Sigmoid colon (tissue), 7 donors: ENCODE data around the gene OR2V1. TPM values are rescaled to one million over a fixed set of nuclear protein-coding genes. Genes with fewer than 3 reads are reported as not detected.
"Not testable (repeated sequence)": the region's sequence is repeated elsewhere in the genome, so short reads cannot be mapped to it uniquely, and the experiment has no call there.

Source experiments
- DNase-seq: peaks from one replicate; pipeline ENCODE4 v3.0.0-alpha.2; 2019
- H3K27ac ChIP-seq, 4 donors: fragments of 200-600 bp; sonication (generic); one replicate each; pipeline ENCODE4 v1.5.1; 2016 to 2019; ENCODE audit warnings: mild to moderate bottlenecking in 1 of 4
- H3K27me3 ChIP-seq, 3 donors: fragments of 200-600 bp; sonication (generic); one replicate each; pipeline ENCODE4 v1.5.1; 2019; ENCODE audit warnings: mild to moderate bottlenecking in 1 of 3
- H3K36me3 ChIP-seq, 4 donors: fragments of 200-600 bp; sonication (generic); one replicate each; pipeline ENCODE4 v1.5.1; 2016 to 2019
- H3K4me1 ChIP-seq, 4 donors: fragments of 200-600 bp; sonication (generic); one replicate each; pipeline ENCODE4 v1.5.1; 2017 to 2019
- H3K4me3 ChIP-seq, 4 donors: fragments of 200-600 bp; sonication (generic); one replicate each; pipeline ENCODE4 v1.5.1; 2017 to 2019; ENCODE audit warnings: mild to moderate bottlenecking in 2 of 4, moderate library complexity in 1 of 4
- H3K9me3 ChIP-seq, 4 donors: fragments of 200-600 bp in 3 of 4; sonication (generic) in 3 of 4; one replicate each; pipeline versions ENCODE4 v1.5.1 to v1.6.1; 2013 to 2019
- CTCF ChIP-seq, 4 experiments: fragments of 450-650 bp in 3 of 4; fragments of 200-600 bp in 1 of 4; IDR thresholded peaks; one replicate each; pipeline ENCODE4 v1.5.1; 2016 to 2019; ENCODE audit warnings: antibody characterized with exemption in 4 of 4, mild to moderate bottlenecking in 3 of 4, moderate library complexity in 2 of 4
- EP300 ChIP-seq, 4 donors: sonication (generic); formaldehyde crosslinking; IDR thresholded peaks; one replicate each; pipeline ENCODE4 v1.6.1; 2017; ENCODE audit warnings: antibody characterized with exemption in 4 of 4
- POLR2A ChIP-seq, 2 donors: fragments of 450-650 bp; IDR thresholded peaks; one replicate each; pipeline ENCODE4 v1.6.1; 2016; ENCODE audit warnings: antibody characterized with exemption in 2 of 2, mild to moderate bottlenecking in 2 of 2, moderate library complexity in 2 of 2
- POLR2AphosphoS5 ChIP-seq, 4 donors: sonication (generic); formaldehyde crosslinking; IDR thresholded peaks; one replicate each; pipeline ENCODE4 v1.6.1; 2017; ENCODE audit warnings: antibody characterized with exemption in 4 of 4
- WGBS, 2 donors: extraction: QIAGEN DNeasy Blood & Tissue Kit; methylation state at CpG; one replicate each; pipeline ENCODE4 v1.1.7; 2013; 5-methylcytosine and 5-hydroxymethylcytosine counted together
- intact Hi-C: fragments of 100-400 bp; cut with DNase I; formaldehyde crosslinking; loops from one replicate; pipeline ENCODE4 v1.15.1; 2023
- polyA plus RNA-seq, 3 donors: library from polyadenylated mRNA; stranded (reverse); fragments of 200-250 nt; gene quantifications; one replicate each; pipeline ENCODE4 v1.2.3, GENCODE V29; 2013
- total RNA-seq, 4 donors: library from RNA; depleted of rRNA; stranded (reverse); fragments of >200 nt; gene quantifications; one replicate each; pipeline ENCODE4 v1.1.0, GENCODE V29; 2016
- donor health status: healthy with polysubstance abuse.
- donor health status: Bipolar disorder and iron deficiency.
- donor health status: healthy.

Gene OR2V1
- total and polyA plus RNA-seq, 7 donors = not detected

GRCh38 chr5:181163487-181164075 lies 32.6 kb upstream of the OR2V1 start:
- no peak overlapping the region for H3K4me3 ChIP-seq
- H3K9me3 ChIP-seq = no peaks in the 10 kb centered on the region
- 39 to 65% methylated on average over 16 of the region's 16 CpGs for WGBS, 2 donors
- TF ChIP-seq EP300 (IDR thresholded peaks at IDR 0.05) = no peak
- TF ChIP-seq POLR2AphosphoS5 (IDR thresholded peaks at IDR 0.05) = no peak
- no peak for TF ChIP-seq POLR2A (IDR thresholded peaks at IDR 0.05)
- no peak for TF ChIP-seq CTCF (IDR thresholded peaks at IDR 0.05)
- intact Hi-C loops = no loop called here
- peaks cover 0 to 64% (median 42%) of the 10 kb centered on the region in 3 donors for H3K27me3 ChIP-seq
- no peaks in the 10 kb centered on the region for H3K36me3 ChIP-seq
- no peak for DNase-seq
- H3K27ac ChIP-seq = no peak overlapping the region
- peaks cover 0 to 12% (median 5%) of the 10 kb centered on the region in 4 donors for H3K4me1 ChIP-seq

GRCh38 chr5:181161534-181162175 lies 30.7 kb upstream of the OR2V1 start:
- no peak for DNase-seq
- no peaks in the 10 kb centered on the region for H3K9me3 ChIP-seq
- H3K27ac ChIP-seq = peak overlapping the region in 3 of 4 donors; percentile 10 to 45 (median 34)
- WGBS, 2 donors = 82 to 86% methylated on average over 4 of the region's 4 CpGs
- H3K36me3 ChIP-seq = no peaks in the 10 kb centered on the region
- intact Hi-C loops = no loop called here
- TF ChIP-seq EP300 (IDR thresholded peaks at IDR 0.05) (no peak), CTCF (IDR thresholded peaks at IDR 0.05) (no peak), POLR2AphosphoS5 (IDR thresholded peaks at IDR 0.05) (no peak), POLR2A (IDR thresholded peaks at IDR 0.05) (no peak)
- peaks cover 0 to 45% (median 23%) of the 10 kb centered on the region in 3 donors for H3K27me3 ChIP-seq
- H3K4me1 ChIP-seq = peaks cover 0 to 12% (median 5%) of the 10 kb centered on the region in 4 donors
- no peak overlapping the region for H3K4me3 ChIP-seq

- H3K9me3 ChIP-seq, intact Hi-C loops, H3K36me3 ChIP-seq: not testable (repeated sequence)
- H3K4me1 ChIP-seq = peaks cover 0 to 12% (median 5%) of the 10 kb centered on the region in 4 donors
- peaks cover 0 to 38% (median 16%) of the 10 kb centered on the region in 3 donors for H3K27me3 ChIP-seq
- peak overlapping the region in 3 of 4 donors; percentile 72 to 85 (median 80) for H3K27ac ChIP-seq
- 12 to 16% methylated on average over 30 to 31 of the region's 48 CpGs for WGBS, 2 donors
- peak overlapping the region in 1 of 4 donors; percentile 37 for H3K4me3 ChIP-seq
- DNase-seq = peak; percentile 79
Measured at GRCh38 chr5:181160755-181161533, 30.0 kb upstream of the OR2V1 start.

- Histone ChIP-seq H3K4me1 (peaks cover 0 to 12% (median 5%) of the 10 kb centered on the region in 4 donors), H3K4me3 (peak overlapping the region; percentile 19 to 37 (median 26)), H3K27me3 (peaks cover 0 to 33% (median 9%) of the 10 kb centered on the region in 3 donors), H3K27ac (peak overlapping the region; percentile 45 to 85 (median 76)), H3K9me3 (no peaks in the 10 kb centered on the region), H3K36me3 (no peaks in the 10 kb centered on the region)
- intact Hi-C loops = no loop called here
- DNase-seq = peak; percentile 83
- WGBS, 2 donors = 56 to 58% methylated on average over 21 of the region's 21 CpGs
- TF ChIP-seq EP300 (IDR thresholded peaks at IDR 0.05) = no peak
- TF ChIP-seq POLR2A (IDR thresholded peaks at IDR 0.05) = no peak
- no peak for TF ChIP-seq POLR2AphosphoS5 (IDR thresholded peaks at IDR 0.05)
- TF ChIP-seq CTCF (IDR thresholded peaks at IDR 0.05) = no peak
Measured at GRCh38 chr5:181160152-181160754, 29.3 kb upstream of the OR2V1 start.
